Nephron (organoid): Measurements from ENCODE around the gene ANKEF1.

ENCODE experiments used
- H3K27ac Mint-ChIP-seq, 3 experiments: 2 replicates each; pipeline ENCODE4 v1.8.0; 2020; ENCODE audit warnings: mixed read lengths in 3 of 3, mild to moderate bottlenecking in 2 of 3, moderate library complexity in 1 of 3
- H3K27me3 Mint-ChIP-seq: 2 replicates; pipeline ENCODE4 v1.8.0; 2021; ENCODE audit warnings: low read depth, mild to moderate bottlenecking, moderate library complexity, mixed read lengths
- H3K36me3 Mint-ChIP-seq: 2 replicates; pipeline ENCODE4 v1.8.0; 2020; ENCODE audit warnings: low read depth, mixed read lengths
- H3K4me1 Mint-ChIP-seq: 2 replicates; pipeline ENCODE4 v1.8.0; 2020; ENCODE audit warnings: mixed read lengths
- H3K4me3 Mint-ChIP-seq, 3 experiments: 2 replicates each; pipeline ENCODE4 v1.8.0; 2020; ENCODE audit warnings: mild to moderate bottlenecking in 3 of 3, mixed read lengths in 3 of 3, moderate library complexity in 2 of 3
- H3K9me3 Mint-ChIP-seq: 2 replicates; pipeline ENCODE4 v1.8.0; 2020; ENCODE audit warnings: mixed read lengths
- TF ChIP-seq, protein P1 (sequence below), 3 experiments: fragments of 200-600 bp; sonication (generic); IDR thresholded peaks; one replicate each; pipeline ENCODE4 v1.5.0; 2021; ENCODE audit warnings: antibody characterized with exemption in 3 of 3; ENCODE audit not compliant: unreplicated experiment in 3 of 3

ANKEF1 gene

DNA sequence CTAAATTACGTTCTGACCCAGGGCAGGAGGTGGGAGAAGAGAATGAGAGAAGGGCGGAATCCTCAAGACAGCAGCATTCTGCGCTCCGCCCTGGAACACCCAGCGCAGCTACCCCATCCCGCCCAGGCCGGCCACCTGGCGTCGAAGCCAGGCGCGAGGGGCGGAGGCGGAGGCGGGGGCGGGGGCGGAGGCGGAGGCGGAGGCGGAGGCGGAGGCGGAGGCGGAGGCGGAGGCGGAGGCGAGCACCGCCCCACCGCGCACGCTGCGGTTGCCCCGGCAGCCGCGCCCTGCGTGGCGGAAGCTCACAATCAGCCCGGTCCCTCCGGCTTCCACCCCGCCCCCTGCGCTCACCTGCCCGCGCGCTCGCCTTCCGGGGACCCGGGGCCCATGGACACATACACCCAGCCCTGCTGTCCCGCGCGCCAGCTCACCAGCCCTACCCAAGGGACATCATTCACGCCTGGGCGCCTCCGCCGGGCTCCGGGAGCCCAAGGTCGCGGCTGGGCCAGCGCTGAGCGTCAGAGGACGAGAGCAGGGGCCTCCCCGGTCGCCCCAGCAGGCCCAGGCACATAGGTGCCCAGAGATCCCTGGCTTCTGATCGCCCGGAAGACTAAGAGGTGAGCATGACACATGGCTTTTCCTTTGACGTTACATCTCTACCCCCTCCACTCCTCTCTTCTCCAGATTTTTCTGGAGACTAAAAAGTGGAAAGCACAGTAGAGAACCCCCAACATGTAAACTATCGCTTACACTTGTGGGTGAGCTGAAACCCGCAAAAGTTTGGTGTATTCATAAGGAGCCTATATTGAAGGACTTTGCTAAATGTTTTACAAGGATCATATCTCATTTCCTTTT, at the start of gene ANKEF1:
Gene ANKEF1 (plus strand): TSS at position 271 of the 855 bp plus-strand sequence. CDS start 3,315 bp downstream, outside the sequence.
- Mint-ChIP-seq H3K36me3 (no peaks in the 10 kb centered on the region), H3K4me3 (peak within 1 kb of the TSS; percentile 77 to 82 (median 80)), H3K27ac (no peak within 1 kb of the TSS), H3K4me1 (no peaks in the 10 kb centered on the region), H3K9me3 (no peaks in the 10 kb centered on the region), H3K27me3 (peaks cover 5% of the 10 kb centered on the region)
- TF ChIP-seq, protein P1, sequence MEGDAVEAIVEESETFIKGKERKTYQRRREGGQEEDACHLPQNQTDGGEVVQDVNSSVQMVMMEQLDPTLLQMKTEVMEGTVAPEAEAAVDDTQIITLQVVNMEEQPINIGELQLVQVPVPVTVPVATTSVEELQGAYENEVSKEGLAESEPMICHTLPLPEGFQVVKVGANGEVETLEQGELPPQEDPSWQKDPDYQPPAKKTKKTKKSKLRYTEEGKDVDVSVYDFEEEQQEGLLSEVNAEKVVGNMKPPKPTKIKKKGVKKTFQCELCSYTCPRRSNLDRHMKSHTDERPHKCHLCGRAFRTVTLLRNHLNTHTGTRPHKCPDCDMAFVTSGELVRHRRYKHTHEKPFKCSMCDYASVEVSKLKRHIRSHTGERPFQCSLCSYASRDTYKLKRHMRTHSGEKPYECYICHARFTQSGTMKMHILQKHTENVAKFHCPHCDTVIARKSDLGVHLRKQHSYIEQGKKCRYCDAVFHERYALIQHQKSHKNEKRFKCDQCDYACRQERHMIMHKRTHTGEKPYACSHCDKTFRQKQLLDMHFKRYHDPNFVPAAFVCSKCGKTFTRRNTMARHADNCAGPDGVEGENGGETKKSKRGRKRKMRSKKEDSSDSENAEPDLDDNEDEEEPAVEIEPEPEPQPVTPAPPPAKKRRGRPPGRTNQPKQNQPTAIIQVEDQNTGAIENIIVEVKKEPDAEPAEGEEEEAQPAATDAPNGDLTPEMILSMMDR (IDR thresholded peaks at IDR 0.05; ENCODE audit: unreplicated experiment in 3 of 3): peak in 1 of 3 experiments; percentile 8

DNA sequence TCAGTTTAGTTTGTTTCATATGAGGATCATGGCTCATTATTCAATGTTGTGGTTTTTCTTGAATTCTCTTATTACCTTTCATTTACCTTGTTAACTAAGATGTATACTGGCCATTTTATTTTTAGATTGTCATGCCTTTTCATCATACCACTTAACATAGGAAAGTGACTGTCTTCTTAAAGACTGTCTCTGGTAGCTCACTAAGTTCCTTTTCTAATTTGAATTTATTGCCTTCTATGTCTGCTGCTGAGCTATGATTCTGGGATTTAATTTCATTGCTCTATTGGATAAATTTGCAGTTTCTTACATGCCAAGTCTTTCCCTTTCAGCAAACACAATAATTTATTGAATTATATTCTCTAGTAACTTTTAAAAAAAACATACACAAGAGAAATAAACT, 49.5 kb upstream of the ANKEF1 start:
- H3K9me3 Mint-ChIP-seq: no peaks in the 10 kb centered on the region
- H3K4me3 Mint-ChIP-seq: no peak overlapping the region
- peaks cover 34% of the 10 kb centered on the region for H3K4me1 Mint-ChIP-seq
- TF ChIP-seq, protein P1 (IDR thresholded peaks at IDR 0.05; ENCODE audit: unreplicated experiment in 3 of 3): no peak
- H3K27ac Mint-ChIP-seq: no peak overlapping the region
- H3K27me3 Mint-ChIP-seq: no peaks in the 10 kb centered on the region
- no peaks in the 10 kb centered on the region for H3K36me3 Mint-ChIP-seq

DNA sequence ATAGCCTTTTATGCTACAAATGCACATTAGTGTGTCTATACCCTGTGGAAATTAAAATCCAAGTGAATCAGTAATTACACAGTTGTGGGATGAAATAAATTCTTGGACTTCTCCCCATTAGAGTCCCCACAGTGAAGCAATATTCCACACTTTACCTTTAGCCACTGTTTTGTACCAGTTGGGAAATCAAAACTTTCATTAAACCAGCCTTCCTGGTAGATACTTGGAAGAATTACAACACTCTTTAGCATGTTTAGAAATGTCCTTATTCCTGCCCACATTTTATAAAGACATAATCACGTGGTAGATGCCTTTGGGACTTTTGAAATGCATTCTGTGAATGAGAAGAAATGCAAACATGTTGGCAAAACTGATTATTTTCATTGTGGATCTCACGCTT, 49.0 kb upstream of the ANKEF1 start:
- no peaks in the 10 kb centered on the region for H3K36me3 Mint-ChIP-seq
- H3K4me3 Mint-ChIP-seq: no peak overlapping the region

DNA sequence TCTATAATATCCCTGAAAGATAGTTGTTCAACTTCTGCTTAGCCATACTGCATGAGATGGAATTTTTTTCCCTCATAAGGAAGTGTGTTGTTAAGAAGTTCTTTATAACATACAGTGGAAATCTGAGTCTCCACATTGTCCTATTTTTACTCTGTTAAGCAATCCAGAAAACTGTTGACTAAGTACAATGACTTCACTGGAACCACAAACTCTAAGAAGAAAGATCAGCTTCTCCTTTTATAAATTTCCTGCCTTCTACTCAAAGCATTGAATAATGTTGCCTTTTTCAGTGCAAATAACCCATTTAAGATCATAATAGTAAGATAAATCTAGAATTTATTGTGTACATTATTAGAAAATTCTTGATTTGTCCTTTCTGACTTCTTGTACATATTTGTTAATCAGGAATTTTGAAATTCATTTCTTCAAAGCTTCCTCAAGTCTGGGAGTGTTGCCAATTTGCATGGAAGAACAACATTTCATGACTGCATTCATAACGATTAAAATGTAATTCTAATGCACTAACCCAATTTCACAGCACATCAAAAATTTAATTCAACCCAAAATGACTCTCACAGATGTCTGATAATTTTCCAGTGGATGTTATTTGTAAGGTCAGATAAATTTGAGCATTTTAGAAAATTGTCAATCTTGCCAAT, 45.6 kb upstream of the ANKEF1 start:
- Mint-ChIP-seq H3K27ac (peak overlapping the region in 2 of 3 experiments; percentile 77 to 83), H3K9me3 (no peaks in the 10 kb centered on the region), H3K36me3 (no peaks in the 10 kb centered on the region), H3K4me1 (peaks cover 25% of the 10 kb centered on the region), H3K4me3 (no peak overlapping the region), H3K27me3 (no peaks in the 10 kb centered on the region)
- TF ChIP-seq, protein P1 (IDR thresholded peaks at IDR 0.05; ENCODE audit: unreplicated experiment in 3 of 3): no peak

More for the DNA sequence above, 49.0 kb upstream of the ANKEF1 start:
- H3K27ac Mint-ChIP-seq: no peak overlapping the region
- H3K27me3 Mint-ChIP-seq: no peaks in the 10 kb centered on the region
- H3K4me1 Mint-ChIP-seq: peaks cover 34% of the 10 kb centered on the region
- H3K9me3 Mint-ChIP-seq: no peaks in the 10 kb centered on the region
- TF ChIP-seq, protein P1 (IDR thresholded peaks at IDR 0.05; ENCODE audit: unreplicated experiment in 3 of 3): no peak

DNA sequence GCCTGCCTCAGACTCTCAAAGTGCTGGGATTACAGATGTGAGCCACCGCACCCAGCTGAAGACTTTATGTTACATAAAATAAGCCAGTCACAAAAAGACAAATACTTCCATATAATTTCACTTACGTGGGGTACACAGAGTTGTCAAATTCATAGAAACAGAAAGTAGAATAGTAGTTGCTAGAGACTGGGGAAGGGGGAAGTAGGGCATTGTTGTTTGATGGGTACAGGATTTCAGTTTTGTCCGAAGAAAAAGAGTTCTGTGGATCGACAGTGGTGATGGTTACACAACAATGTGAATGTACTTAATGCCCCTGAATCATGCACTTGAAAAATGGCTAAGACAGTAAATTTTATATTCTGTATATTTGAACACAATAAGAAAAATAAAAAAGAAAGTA, 41.6 kb upstream of the ANKEF1 start:
- TF ChIP-seq, protein P1 (IDR thresholded peaks at IDR 0.05; ENCODE audit: unreplicated experiment in 3 of 3): no peak
- H3K27ac Mint-ChIP-seq: no peak overlapping the region
- H3K4me1 Mint-ChIP-seq: peaks cover 13% of the 10 kb centered on the region
- H3K4me3 Mint-ChIP-seq: no peak overlapping the region
- H3K27me3 Mint-ChIP-seq: no peaks in the 10 kb centered on the region
- no peaks in the 10 kb centered on the region for H3K36me3 Mint-ChIP-seq
- peaks cover 2% of the 10 kb centered on the region for H3K9me3 Mint-ChIP-seq
